CD4-positive, alpha-beta T cell treated with Interleukin-4 for 4 hours (primary cell): ENCODE data around the gene SGMS1.

Experiments
- DNase-seq: peaks from one replicate; pipeline ENCODE4 v3.0.0-alpha.2; 2020

SGMS1 gene

DNA sequence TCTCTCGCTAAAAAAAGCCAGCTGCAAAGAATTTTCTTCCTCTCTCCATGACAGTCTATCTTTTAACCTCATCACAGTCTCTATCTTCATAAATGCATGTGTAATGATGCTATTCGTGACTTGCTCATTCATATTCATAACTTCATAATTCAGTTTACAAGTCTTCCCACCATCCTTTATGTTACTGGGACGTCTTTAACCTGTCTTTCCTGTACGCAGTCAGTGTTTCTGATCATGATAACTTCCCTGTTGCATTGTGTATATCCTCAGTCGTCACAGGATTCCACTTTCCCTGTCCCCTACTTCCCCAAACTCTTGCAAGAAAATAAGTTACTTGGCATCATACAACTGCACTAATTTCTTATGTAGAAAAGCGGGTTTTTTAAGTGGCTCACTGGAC lies 206.9 kb downstream of the SGMS1 start:
- no peak for DNase-seq

DNA sequence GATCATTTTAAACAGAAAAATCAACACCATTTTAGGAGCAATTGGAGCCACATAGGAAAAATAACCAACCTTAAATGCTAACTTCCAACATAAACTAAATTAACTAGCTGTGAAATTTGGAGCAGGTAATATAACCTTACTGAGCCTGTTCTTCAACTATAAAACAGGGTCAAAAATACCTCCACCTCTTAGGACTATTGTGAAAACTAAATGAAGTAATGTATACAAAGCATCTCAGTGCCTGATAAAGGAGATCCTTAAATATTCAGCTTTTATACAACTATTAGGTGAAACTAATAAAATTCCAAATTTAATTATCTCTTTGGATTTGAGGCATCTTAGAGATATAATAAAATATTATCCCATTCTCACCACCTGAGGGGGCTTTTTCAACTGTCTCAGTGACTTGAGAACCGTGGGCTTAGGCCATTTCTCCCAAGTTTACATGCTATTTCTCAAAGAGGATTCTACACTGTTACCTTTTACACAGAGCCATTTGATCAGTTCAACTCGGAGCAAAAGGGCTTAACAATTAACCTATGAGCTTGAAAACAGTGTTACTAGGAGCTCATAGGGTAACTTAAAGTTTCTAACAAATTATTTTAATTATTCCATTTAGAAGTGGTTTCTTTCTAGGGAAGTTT lies 207.5 kb downstream of the SGMS1 start:
- no peak for DNase-seq

DNA sequence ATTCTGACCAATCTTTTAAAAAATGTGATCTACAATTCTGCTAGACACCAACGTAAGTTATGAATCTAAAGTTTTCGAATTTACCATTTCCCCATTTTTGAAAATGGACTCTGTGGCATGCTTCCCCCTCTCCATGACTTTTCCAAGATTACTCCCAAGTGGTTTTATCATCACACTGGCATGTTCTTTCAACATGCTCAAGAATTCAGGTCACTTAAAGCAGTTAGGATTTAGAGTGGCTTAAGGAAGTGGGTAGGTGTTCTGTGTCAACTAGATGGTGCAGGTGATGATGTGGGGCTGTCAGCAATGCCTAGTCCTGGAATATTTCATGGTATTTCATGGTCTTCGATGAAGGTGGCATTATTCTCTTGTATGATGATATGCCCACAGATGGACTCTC lies 208.5 kb downstream of the SGMS1 start:
- no peak for DNase-seq

DNA sequence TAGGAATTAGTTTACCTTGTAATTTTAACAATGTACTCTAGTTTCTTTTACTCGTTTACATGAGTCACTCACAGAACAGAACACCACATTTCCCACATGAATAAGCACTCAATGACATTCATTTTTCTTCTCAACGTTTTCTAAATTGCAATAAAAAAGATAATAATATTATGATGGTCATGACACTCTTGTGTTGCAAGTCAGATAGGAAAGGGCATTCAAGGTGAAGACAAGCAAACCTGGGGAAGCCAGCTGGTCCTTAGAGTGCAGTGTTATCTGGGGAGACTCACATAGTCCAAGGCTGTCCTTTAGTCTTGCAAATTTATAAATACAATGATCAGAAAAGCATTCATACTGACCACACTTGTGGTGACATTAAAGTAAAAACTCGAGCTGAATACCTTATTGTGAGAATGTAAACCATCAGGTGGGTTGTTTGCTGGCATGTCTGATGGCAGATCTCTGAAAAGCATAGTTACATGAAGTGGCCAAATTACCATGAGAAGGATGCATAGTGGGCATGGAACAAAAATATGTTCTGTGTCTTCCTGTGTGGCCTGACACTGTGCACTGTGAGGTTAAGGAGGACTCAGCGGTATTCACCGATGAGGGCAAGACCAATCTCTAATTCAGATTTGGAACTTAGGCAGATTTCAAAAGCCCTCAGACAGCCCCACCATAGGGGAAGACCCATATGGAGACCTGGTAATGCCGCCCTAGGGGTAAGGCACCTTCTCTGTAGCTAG lies 213.5 kb downstream of the SGMS1 start:
- no peak for DNase-seq

DNA sequence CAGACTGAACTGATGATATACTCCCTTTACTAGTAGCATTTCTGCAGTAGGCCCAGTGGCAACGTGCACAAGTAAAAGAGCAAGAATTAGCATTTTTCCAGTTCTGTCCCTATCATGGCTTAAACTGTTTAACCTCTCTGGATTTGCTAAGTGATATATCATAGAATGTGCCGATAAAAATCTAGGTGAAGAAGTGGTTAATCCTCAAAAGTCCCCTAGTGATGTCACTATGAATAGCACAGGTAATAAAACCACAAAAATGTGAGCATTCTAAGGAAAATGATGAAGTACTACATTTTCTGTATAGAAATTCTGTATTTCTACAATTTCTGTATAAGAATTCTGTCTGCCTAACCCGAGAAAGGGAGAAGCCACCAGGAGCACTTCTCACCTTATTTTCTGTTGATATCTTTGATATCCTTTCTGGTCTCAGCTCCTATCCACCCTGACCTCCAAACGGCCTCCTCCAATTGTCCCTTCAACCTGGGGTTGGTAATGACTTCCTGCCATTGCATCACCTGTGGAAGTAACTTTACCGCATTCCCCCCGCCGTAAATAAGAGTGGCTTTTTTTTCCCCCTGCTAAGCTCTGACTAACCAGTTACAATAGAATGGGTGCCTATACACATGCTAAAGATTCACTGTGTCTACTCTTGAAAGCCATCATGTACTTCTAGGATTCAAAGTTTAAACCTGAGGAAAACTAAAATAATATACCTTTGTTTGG lies 216.5 kb downstream of the SGMS1 start:
- no peak for DNase-seq

DNA sequence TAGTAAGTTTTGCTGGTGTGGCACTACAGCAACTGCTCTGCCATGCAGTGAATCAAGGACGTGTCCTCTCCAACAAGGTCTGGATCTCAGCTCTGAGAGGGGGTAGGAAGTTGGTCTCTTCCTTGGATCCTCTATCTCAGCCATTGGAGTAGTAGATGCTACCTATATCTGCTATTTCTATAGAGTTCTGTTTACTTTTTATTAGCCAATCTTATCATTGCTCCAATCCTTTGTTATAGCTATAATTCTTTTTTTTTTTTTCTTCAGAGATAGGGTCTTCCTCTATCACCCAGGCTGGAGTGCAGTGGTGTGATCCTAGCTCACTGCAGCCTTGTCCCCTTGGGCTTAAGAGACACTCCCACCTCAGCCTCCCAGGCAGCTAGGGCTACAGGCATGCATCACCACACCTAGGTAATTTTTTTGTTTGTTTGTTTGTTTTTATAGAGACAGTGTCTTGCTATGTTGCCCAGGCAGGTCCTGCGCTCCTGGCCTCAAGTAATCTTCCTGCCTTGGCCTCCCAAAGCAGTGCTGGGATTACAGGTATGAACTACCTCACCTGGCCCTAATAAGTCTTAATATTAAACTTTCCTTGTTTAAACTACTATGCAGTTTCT lies 217.2 kb downstream of the SGMS1 start:
- no peak for DNase-seq

DNA sequence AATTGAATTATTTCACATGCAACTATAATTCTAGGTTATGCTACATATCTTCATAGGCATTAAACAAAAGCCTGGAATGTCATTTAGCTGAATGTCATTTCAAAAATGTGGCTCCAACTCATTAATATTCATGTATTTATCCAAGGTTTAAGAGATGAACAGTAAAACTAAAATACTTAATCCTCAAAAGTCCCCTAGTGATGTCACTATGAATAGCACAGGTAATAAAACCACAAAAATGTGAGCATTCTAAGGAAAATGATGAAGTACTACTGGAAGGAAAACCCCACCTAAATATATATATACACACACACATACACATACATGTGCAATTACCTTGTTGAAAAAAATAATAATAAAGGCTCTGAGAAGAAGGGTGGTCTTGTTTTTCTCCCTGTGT lies 218.0 kb downstream of the SGMS1 start:
- DNase-seq = no peak

DNA sequence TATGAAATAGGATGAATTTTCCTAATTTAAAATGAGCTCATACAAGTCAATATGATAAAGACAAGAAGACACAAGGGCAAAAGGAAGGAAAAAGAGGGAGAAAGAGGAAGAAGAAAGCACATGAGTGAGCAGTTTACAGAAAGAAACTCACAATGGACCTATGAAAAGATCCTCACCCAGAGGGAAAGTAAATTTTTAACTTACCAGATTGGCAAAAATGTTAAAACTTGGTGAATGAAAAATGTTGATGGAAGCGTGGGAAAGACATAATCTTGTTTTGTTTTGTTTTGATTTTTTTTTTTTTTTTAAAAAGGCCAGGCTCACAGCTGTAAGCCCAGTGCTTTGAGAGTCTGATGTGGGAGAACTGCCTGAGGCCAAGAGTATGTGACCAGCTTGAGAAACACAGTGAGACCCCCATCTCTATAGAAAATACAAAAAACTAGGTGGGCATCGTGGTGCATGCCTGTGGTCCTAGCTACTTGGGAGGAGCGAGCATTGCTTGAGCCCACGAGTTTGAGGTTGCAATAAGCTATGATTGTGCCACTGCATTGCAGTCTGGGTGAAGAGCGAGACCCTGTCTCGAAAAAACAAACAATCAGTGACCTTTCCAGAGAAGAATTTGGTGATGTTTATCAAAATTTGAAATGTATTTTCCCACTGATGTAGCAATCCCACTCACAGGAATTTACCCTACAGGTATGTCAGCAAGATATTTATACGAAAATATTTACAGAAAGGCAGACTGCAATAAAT lies 219.6 kb downstream of the SGMS1 start:
- no peak for DNase-seq

DNA sequence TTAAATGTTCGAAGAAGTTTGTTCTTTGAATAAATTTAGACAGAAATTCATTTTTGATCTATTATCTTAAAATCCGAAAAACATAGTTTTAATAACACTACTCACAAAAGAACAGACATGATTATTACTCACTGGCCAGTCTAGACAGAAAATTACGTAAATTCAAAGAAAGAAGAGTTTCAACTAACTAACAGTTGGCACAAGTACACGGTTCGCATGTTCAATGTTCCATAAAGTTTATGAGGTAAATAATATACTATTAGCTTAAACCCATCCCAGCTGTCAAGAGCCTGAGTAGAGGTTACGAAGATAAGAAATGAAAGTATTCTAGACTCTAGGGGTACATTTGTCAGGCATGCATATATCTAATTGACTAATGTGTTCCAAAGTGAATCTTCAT lies 220.7 kb downstream of the SGMS1 start:
- DNase-seq = no peak

DNA sequence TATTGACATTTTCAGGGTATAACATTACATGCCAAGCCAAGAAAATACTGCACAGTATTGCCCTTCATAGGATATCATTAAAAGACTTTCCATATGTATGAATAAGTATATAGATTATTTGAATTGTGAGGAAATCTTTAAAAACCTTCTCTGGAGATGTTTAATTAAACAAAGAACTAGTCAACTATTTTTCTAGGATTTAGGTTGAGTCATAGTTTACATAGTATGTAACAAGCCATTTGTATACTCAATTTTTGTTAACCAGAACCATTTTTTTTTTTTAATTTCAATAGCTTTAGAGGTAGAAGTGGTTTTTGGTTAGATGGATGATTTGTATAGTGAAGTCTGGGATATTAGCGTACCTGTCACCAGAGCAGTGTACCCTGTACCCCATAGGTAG lies 221.3 kb downstream of the SGMS1 start:
- DNase-seq = no peak

DNA sequence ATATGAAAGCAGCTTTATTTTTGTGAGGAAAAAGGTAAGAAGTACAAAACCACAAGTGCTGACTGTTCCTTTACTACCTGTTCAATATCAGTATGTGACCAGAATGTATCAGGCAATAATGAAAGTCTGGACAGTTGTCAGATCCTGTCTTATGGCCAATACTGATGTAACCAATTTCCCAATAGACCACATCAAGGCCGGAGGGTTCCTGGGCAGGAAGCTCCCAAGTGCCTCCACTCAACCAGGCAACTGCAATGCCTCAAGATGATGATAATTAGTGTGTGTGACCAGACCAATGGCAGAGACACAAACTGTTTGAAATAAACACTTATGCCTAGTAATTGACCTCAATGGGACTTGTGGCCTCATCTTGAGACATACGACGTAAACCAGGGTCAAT lies 223.1 kb downstream of the SGMS1 start:
- DNase-seq = no peak

DNA sequence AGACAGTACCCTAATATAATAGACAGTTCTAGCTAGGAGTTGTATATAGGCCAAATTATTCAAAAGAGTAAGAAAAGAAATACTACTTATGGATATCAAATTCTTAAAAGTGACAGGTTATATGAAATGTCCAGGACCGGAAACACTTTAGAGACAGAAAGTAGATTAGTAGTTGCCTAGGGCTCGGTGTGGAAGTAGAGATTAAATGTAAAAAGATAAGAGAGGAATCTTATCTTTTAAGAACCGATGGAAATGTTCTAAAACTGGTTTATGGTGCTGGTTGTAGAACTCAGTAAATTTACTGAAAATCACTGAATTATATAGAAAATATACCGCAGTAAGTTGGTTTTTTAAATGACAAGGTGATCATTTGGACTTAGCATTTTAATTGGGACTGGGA lies 224.9 kb downstream of the SGMS1 start:
- DNase-seq = no peak

DNA sequence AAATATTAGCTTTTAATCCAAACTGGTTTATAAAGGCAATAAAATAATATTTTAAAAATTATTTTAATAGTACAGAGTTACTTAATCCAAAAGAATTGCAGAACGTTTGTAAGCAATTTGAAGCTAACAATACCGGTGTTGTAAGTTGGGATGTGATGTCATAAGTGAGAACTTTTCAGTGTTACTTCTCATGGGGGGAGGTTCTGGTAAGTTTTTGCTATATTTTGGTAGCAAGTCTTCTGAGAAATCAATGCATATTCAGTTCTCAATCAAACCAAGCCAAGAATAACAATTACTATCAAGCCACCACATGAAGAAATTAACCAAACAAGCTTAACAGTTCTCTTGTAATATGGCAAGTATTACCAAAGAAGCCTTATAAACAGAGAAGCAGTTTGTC lies 225.4 kb downstream of the SGMS1 start:
- no peak for DNase-seq

DNA sequence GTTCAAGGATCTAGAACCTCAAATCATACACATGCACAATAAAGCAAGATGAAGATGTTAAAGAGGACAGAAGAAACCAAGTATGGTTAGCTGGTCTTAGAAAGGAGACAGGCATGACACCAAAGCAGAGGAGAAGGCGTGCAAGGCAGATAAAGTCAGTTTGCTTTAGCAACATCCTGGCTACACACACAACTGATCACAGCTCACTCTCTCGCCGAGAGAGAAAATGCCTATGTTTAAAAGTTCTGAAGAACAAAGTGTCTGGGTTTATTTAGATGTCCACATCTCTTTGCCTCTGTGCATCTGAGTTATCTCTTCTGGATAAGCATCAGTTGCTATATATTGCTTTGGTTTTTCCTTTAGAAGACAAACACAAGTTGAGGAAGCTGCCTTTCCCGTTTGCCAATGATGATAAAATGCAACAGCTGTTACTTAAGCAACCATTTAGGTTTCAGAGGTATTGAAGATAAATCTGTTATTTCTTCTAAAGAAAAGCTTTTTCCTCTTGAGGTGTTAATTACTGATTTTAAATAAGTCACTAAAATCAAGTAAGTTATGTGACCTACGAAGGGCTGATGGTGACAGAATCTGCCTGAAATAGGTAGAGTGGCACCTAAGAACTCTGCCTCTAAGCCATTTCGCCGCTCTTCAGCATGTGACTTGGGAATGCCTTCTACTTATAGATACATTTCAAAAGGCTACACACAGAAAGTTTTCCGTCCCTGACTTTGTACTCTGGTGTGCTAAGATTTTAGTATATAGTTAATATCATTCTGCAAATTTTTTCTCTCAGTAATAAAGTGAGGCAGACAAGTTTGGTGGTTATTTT lies 226.2 kb downstream of the SGMS1 start:
- DNase-seq = no peak

DNA sequence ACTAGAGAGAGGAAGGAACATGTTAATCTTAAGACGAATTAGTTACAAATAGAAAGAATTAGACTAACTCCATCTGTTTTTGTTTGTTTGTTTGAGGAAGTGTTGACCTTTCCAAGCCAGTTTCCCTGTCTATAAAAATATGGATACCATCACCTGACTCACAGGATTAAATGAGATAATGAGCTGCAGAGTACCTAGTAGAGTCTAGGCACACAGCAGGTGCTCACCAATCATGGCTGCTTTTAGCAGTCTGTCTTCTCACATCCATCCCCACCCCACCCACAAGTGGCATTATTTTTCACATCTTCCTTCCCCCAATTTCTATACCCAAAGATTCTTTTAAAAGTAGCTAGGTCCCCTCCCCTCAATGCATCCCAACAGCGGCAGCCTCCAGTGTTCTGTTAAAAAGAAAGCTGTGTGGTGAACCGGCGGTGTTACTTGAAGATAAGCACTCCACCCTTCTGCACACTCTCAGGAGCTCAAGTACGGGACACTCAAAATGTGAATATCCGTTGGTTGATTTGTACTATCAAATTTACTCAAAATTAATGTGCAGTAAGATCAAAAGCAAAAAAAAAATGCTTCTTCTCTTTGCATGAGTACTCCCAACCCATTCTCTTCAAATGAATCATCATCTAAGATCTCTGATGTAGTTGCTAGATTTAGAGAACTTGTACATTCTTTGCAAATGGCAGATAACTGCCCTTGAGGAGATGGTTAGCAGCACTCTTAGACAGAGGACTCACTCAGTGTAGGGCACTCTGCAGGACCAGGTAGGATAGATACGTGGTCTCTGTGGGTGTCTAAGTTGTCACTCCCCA lies 227.1 kb downstream of the SGMS1 start:
- no peak for DNase-seq

DNA sequence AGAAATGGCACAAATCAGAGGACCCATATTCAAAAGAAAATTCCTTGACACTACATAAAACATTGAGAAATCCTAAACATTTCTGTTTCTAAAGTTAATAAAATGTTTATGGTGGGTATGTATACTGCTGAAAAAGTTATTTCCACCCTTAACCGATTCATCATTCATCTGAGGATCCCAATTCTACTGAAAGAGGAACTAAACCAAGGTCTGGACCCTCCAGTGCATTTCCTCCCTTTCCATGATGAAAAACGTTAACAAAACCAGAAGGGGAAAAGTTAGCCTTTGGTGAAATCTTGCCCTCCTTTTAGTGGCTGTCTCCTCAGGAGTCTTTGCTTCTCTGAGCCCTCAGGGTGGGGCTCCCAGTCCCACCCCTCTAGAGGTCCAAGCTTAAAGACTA lies 227.9 kb downstream of the SGMS1 start:
- DNase-seq = no peak

DNA sequence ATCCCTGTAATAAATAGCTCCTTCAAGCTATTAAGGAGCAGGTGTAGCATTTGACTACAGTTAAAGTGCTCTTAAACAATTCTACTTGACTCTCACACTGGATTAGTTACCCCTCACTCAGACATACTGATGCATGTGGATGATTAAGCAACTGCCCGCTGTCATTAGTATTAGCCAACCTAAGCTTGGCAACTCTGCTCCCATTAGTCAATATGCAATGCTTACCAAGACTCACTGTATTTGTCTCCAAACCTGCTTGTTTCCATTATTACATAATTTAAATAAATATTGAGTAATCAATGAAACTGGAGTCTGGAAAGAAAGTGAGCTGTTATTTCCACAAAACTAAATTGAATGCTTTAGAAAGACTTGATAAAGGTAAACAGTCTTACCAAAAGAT lies 228.5 kb downstream of the SGMS1 start:
- no peak for DNase-seq

DNA sequence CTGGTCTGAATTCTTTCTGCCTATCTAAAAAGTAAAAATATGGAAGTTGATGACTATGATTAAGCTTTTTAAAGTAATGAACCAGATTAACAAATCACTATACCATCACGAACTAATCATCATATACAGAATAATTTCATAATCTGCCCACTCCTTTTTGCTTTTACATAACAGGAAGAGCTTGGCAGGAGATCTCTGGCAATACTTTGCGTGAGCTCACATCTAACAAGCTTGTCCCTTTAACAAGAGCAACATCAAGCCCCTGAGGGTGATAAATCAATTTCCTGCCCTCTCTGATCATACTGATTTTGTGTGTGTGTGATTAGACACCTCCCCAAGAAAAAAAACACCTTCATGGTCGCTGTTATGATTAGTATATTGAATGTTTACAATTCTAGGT lies 228.9 kb downstream of the SGMS1 start:
- peak; percentile 30 for DNase-seq

DNA sequence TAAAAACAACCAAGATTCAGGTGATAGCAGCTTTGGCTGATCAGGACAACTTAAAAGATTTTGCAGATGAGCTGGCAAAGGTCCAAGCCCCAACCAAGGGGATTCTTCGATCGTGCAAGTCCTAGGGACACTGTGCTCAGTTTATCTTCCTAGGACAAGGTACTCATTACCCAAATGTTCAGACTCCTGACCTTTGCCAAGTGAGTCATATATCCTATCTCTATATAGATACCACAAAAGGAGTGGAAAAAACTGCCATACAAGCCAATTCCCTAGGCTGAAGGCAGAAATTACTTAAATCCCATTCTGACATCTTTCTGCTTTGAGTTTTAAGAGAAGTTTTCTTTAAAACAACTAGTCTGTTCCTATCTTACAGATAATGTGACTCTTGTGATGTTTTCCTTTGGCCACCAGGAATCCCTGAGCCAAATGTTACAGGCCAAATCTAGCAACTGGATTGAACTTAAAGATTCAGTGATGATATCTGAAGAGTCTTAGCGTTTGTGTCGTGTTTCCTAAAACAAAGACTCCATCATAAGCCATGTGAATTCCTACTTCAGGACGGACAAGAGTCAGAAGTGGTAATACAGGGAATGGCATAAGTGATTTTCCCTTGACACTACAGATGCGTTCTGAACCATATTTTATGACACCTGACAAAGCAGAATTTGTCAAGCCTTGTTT lies 229.8 kb downstream of the SGMS1 start:
- DNase-seq = no peak

DNA sequence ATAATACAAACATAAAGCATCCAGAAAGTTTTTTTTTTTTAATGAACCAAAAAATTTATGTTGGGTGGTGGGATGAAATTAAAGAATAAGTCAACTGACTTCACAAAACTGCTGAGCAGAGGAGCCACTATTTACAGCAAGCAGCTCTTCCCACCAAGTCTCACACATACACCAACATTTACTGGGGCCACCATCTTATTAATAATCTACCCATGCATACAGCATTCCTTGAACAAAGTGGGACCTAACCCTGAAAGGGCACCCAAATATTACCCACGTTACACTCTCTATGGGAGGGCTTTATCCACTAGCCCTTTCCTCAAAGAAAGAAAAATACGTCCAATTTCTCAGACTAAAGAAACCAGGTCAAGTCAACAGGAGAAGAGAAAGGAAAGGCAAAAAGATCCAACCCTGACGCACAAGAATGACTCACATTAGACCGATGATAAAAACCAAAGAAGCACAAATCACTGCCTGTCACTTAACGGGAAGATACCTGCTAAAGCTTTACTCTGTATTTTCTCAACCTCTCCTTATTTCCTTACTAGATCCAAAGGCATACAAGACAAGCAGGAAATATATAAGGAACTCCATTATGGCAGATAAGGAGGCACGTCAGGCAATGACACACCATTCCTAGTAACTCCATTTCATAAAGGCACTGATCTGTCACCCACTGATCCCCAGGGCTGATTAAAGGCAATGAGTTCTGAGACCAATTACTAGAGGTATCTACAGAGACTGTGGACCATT lies 230.6 kb downstream of the SGMS1 start:
- DNase-seq = no peak
